ENCODE measurements around the gene NCK2.

Gene NCK2

DNA sequence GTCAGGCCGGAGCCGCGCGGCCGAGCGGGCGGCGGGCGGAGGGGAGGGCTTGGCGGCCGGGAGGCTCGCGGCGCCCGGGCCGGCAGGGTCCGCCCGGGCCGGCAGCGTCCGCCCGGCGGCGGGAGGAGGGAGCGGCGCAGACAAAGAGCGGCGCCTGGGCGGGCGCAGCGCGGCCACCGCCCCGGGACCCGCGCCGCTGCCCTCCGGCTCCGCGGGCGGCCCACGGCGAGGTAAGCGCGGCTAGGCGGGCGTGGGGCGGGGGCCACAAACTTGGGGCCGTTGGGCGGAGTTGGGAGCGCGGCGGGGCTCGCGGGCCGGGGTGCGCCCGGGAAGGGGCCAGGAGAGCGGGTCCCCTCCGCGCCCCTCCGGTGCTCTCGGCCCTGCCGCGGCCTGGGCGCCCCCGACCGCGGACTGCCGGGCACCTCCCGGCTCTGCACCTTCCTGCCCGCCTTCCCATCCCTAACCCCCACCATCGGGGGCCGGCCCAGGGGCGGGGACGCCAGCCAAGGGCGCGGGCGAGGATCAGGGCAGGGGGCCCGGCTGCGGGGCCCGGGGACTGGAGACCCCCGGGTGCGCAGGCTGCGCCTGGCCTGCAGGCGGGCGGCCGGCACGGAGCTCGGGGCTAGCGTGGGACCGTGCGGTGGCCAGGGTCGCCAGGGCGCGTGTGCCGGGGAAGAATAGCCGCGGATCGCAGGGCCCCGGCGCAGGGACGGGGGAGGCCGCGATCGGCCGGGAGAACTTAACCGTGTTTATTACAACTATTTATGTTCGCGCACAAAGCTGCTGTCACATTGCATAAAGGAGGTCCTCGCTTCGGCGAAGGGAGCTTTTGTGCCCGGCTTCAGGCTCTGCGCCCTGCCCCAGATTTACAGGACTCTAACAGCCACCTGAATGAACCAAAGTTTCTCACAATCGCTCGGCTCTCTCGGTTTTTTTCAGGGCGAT, at the start of gene NCK2:
NCK2 (plus strand) TSS at position 4 of the 945 bp plus-strand sequence. CDS start 110,152 bp downstream, outside the sequence.
- peak in 9 of 58 donors; percentile 15 to 41 (median 28) for DNase-seq

GRCh38 chr2:105697781-105698449, 46.8 kb upstream of the NCK2 start:
- peak in 6 of 58 donors; percentile 8 to 22 (median 12) for DNase-seq

- DNase-seq, result no peak
Measured at GRCh38 chr2:105698820-105699219, 45.9 kb upstream of the NCK2 start.

GRCh38 chr2:105701042-105701441, 43.7 kb upstream of the NCK2 start:
- DNase-seq, result no peak

GRCh38 chr2:105708697-105709096, 36.0 kb upstream of the NCK2 start:
- DNase-seq, result no peak

DNA sequence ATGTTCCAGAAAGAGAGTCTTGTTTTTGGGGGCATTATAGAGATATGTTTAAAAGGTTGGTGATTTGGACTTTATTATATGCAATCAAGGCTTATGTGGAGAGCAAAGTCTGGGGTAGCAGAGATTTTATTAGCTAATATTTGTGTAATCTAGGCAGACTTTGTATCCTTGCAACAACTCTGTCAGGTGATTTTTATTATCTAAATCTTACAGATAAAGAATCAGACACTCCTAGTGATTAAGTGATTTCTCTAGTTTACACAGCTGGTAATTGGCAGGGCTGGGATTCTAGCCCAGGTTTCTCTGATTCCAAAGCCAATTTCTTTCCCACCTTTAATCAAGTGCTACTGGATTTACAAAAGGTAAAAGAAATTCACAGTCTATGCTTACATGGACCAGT, 33.3 kb upstream of the NCK2 start:
- no peak for DNase-seq

DNA sequence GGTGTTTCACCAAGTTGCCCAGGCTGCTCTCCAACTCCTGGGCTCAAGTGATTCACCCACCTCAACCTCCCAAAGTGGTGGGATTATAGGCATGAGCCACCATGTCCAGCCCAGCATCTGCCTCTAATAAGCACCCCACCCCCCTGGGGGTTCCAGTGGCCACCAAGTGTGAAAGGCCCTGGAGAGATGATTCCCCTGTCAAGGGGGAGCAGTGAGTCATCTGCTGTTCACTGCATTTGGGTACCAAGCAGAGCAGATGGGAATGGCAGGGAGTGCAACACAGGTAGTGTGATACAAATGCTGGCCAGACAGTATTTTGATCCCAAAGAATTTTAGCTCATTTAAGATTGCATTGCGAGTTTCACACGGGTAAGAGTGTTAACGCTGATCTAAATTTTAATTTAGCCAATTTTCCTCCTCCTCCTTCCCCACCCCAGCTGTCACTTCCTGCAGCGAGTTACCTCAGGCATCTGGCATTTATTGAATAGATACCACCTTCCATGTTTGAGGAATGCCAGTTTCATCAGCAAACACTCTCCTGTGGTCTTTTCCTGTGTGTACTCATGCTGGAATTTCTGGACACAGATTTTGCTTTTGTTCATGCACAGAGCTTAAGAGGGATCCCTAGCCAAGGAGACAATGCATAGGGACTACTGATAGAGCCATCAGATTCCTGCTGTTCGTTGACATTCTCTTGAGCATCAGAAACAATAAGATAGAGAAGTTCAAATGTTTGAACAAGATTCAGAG, 32.4 kb upstream of the NCK2 start:
- DNase-seq, result no peak

- peak in 1 of 58 donors; percentile 21 for DNase-seq
Measured at GRCh38 chr2:105712981-105713596, 31.6 kb upstream of the NCK2 start.

DNA sequence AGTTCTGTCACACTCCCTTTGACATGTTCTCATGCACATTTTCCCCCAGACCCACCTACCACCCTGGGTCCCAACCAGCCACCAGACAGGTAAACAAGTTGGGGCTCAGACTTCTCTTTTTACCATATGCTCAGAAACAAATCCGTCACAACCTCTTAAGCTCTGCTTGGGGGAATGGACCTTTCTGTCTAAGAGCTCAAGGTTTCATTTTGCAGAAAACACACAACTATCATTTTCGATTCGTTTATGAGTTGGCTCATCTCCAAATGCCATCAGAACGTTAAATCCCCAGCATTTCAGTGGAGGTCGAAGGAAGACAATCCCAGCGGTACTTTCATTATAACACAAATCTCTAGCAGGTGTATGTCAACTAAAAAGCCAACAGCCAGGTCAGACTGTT, 30.6 kb upstream of the NCK2 start:
- no peak for DNase-seq

DNA sequence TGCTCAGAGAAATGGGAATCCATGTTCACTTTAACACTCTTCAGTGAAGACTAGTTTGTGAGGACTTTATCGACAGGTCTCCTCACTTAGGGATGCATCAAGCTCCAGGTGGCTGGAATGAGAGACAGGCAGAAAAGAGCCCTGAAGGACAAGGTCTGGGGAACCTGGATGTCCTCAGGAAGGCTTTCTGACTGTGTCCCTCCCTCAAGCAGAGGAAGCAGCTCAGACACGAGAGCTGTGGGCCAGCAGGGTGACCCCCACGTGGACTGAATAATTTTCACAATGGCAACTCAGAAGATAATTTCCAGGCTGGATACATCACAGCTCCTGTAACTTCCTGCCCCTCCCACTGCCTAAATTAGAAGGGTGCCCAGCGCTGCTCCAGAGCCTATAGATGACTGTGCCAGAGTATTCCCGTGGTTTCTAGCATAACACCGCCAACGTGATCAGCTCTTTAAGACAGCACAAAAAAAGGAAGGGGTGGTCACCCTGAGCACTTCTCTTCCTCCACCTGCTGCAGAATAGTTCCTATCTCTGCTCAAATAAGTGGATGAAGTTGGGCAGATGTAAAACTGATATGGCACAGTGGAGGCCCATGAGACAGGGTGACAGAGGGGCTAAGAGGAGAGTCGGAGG, 25.7 kb upstream of the NCK2 start:
- no peak for DNase-seq

GRCh38 chr2:105721991-105722511, 22.7 kb upstream of the NCK2 start:
- no peak for DNase-seq

DNA sequence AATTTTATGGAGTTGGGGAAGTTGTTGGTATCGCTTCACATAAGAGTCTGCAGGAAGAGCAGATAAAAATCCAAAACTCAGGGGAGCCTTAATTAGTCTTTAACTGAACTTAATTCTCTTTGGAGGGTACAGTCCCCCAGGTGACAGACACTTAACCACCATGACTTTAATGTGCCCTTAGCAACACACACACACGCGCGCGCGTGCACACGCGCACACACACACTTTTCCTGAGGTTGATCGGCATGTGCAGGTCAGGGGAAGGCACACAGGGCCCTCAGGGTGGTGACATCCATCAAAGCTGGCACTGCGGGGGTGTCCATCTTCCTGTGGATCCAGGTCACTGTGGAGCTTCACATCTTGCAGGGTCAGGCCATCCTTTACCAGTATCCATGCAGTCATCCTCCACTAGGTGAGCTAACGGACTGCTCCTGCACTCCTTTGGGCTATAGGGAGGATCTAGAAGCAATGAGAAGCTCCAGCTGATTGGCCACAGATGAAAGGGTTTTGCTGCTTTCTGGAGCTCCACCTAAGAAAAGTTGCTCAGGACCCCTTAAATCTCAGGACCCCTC, 21.9 kb upstream of the NCK2 start:
- no peak for DNase-seq

GRCh38 chr2:105723431-105723830, 21.3 kb upstream of the NCK2 start:
- no peak for DNase-seq

- no peak for DNase-seq
Measured at GRCh38 chr2:105725388-105725787, 19.3 kb upstream of the NCK2 start.

GRCh38 chr2:105730170-105730569, 14.5 kb upstream of the NCK2 start:
- no peak for DNase-seq

DNA sequence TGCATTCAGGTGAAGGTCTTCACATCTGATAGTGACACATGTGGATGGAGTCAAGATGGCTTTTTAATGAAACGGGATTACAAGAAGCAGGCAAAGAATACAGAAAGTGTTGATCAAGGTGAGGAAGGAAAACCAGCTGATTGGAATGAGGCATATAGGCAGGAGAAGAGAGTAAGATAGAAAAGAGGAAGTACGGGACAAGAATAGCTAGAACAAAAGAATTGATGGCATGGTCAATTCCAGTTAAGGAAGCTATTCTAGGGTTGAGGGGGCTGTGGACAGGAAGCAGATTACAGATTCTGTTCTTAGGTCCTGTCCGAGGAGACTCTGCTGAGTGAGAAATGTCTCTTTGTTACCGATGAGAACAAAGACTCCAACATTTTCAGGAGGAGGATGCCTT, 13.2 kb upstream of the NCK2 start:
- DNase-seq, result peak in 1 of 58 donors; percentile 6

DNA sequence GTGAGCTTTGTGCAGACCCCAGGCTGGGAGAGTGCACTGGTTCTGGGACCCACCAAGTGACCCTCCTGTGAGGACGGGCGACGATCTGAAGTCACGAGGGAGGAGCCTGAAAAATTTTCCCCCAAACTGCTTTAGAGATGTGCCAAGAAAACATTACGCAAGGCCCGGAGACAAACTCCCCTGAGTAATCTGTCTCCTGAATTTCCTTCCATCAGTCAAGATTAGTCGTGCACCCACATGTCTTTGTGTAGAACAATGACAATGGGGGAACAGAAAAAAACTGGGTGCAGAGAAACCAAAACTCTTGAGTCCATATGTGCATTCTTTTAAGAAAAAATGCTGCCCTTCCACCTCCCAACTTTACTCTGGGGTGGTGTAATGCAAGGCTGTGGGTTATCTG, 12.6 kb upstream of the NCK2 start:
- DNase-seq, result peak in 1 of 58 donors; percentile 10

DNA sequence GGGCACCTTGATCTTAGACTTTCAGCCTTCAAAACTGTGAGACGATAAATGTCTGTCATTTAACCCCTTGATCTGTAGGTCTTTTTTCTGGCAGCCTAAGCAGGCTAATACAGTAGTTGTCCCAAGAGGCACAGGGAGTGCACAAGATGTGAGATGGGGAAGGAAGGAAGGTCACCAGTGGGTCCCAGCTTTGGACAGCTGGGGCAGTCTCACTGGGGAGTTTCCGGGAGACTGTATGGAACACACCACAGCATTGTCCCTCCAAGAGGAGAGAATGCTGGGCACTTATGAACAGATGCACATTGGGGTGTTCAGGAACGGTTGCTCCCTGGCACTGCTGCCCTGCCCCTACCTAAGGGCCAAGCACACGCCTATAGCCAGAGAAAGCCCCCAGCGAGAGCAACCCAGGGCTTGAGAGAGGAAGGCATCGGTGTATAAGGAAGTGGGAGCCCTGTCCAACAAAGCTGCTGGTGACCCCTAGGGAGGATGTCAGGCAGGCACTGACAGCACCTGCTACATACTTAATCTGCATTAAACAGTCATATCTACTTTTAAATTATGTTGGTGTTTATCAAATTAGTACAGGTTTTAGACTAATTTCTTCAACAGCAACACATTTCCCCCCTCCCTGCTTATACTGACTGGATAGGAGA, 11.6 kb upstream of the NCK2 start:
- no peak for DNase-seq

- DNase-seq, result no peak
Measured at GRCh38 chr2:105733875-105734274, 10.8 kb upstream of the NCK2 start.
